Neural cell (in vitro differentiated cells): ENCODE data around the gene PAK1. TPM values are rescaled to one million over a fixed set of nuclear protein-coding genes. Genes with fewer than 3 reads are reported as not detected.

Source experiments
- H2AFZ ChIP-seq: fragments of 200-600, 300-800 bp; sonication (generic), shearing (Covaris generic); 2 replicates; pipeline ENCODE4 v1.6.0; 2014; ENCODE audit warnings: low read depth, mild to moderate bottlenecking, antibody characterized with exemption, low read length, moderate library complexity
- H3F3A ChIP-seq: fragments of 200-600 bp; shearing (Covaris generic); 2 replicates; pipeline ENCODE4 v1.6.1; 2016; ENCODE audit warnings: mild to moderate bottlenecking, moderate library complexity, mixed read lengths, antibody characterized with exemption, low read length; ENCODE audit not compliant: insufficient read depth, poor library complexity, severe bottlenecking
- H3K27ac ChIP-seq: fragments of 200-600, 300-800 bp; sonication (generic), shearing (Covaris generic); 2 replicates; pipeline ENCODE4 v1.5.1; 2014; ENCODE audit warnings: mild to moderate bottlenecking, low read length, moderate library complexity
- H3K27me3 ChIP-seq: fragments of 300-800, 200-600 bp; sonication (generic), shearing (Covaris generic); 2 replicates; pipeline ENCODE4 v1.6.0; 2014; ENCODE audit warnings: mild to moderate bottlenecking, low read depth, low read length, moderate library complexity; ENCODE audit not compliant: insufficient read depth
- H3K36me3 ChIP-seq: fragments of 300-800, 200-600 bp; sonication (generic), shearing (Covaris generic); 2 replicates; pipeline ENCODE4 v1.5.1; 2014; ENCODE audit warnings: mild to moderate bottlenecking, antibody characterized with exemption, low read length, moderate library complexity; ENCODE audit not compliant: insufficient read depth
- H3K4me2 ChIP-seq: fragments of 300-800, 200-600 bp; sonication (generic), shearing (Covaris generic); 2 replicates; pipeline ENCODE4 v1.6.0; 2014; ENCODE audit warnings: mild to moderate bottlenecking, low read length
- H3K4me3 ChIP-seq: fragments of 300-800, 200-600 bp; sonication (generic), shearing (Covaris generic); 2 replicates; pipeline ENCODE4 v1.5.1; 2014; ENCODE audit warnings: mild to moderate bottlenecking, low read length, moderate library complexity
- H3K79me2 ChIP-seq: fragments of 200-600 bp; shearing (Covaris generic); replicated peaks from 2 replicates; pipeline ENCODE4 v1.6.0; 2014; ENCODE audit warnings: mild to moderate bottlenecking, low read length, moderate library complexity; ENCODE audit not compliant: insufficient read depth
- H3K9ac ChIP-seq: fragments of 300-800, 200-600 bp; sonication (generic), shearing (Covaris generic); 2 replicates; pipeline ENCODE4 v1.6.1; 2016; ENCODE audit warnings: mild to moderate bottlenecking, low read length, mixed read lengths
- H3K9me2 ChIP-seq: fragments of 200-600 bp; shearing (Covaris generic); 2 replicates; pipeline ENCODE4 v1.6.1; 2016; ENCODE audit warnings: mild to moderate bottlenecking, low read length, mixed read lengths; ENCODE audit not compliant: insufficient read depth
- H3K9me3 ChIP-seq: fragments of 200-600, 300-800 bp; sonication (generic), shearing (Covaris generic); 2 replicates; pipeline ENCODE4 v1.6.1; 2016; ENCODE audit warnings: mild to moderate bottlenecking, mixed run types, low read length, moderate library complexity, mixed read lengths
- H4K20me1 ChIP-seq: fragments of 200-600 bp; shearing (Covaris generic); 2 replicates; pipeline ENCODE4 v1.6.1; 2016; ENCODE audit warnings: mild to moderate bottlenecking, mixed run types; ENCODE audit not compliant: insufficient read depth
- EP300 ChIP-seq: fragments of 450-650 bp; conservative IDR thresholded peaks from 2 replicates; pipeline ENCODE4 v1.6.1; 2014; ENCODE audit warnings: antibody characterized with exemption, mild to moderate bottlenecking, moderate library complexity; ENCODE audit not compliant: poor library complexity, severe bottlenecking
- EZH2 ChIP-seq: fragments of 200-600, 300-800 bp; shearing (Covaris generic), sonication (generic); IDR thresholded peaks from 2 replicates; pipeline ENCODE4 v1.6.1; 2014; ENCODE audit warnings: antibody characterized with exemption, low read length, borderline replicate concordance, mild to moderate bottlenecking; ENCODE audit not compliant: insufficient read depth, poor library complexity, severe bottlenecking
- MXI1 ChIP-seq: fragments of 450-650 bp; conservative IDR thresholded peaks from 2 replicates; pipeline ENCODE4 v1.6.1; 2014; ENCODE audit warnings: antibody characterized with exemption, mild to moderate bottlenecking; ENCODE audit not compliant: poor library complexity, severe bottlenecking
- POLR2AphosphoS5 ChIP-seq: IDR thresholded peaks from 2 replicates; pipeline ENCODE4 v1.6.1; 2012
- RAD21 ChIP-seq: fragments of 450-650 bp; conservative IDR thresholded peaks from 2 replicates; pipeline ENCODE4 v1.6.1; 2014; ENCODE audit warnings: antibody characterized with exemption, mild to moderate bottlenecking, moderate library complexity
- SMC3 ChIP-seq: fragments of 450-650 bp; conservative IDR thresholded peaks from 2 replicates; pipeline ENCODE4 v1.6.1; 2014; ENCODE audit warnings: antibody characterized with exemption, mild to moderate bottlenecking, moderate library complexity; ENCODE audit not compliant: poor library complexity
- TAF1 ChIP-seq: IDR thresholded peaks from 2 replicates; pipeline ENCODE4 v1.6.1; 2012; ENCODE audit warnings: low read depth
- polyA plus RNA-seq: library from polyadenylated mRNA; depleted of rRNA; stranded (reverse); fragments of >200 nt; gene quantifications from 2 replicates; pipeline ENCODE4 v1.2.3, GENCODE V29; 2014
- TF ChIP-seq, protein P1 (sequence below): IDR thresholded peaks from 2 replicates; pipeline ENCODE4 v1.6.1; 2012; ENCODE audit warnings: borderline replicate concordance
- TF ChIP-seq, protein P2 (sequence below): fragments of 450-650 bp; IDR thresholded peaks from 2 replicates; pipeline ENCODE4 v1.5.1; 2014; ENCODE audit warnings: antibody characterized with exemption, mild to moderate bottlenecking, moderate library complexity; ENCODE audit not compliant: poor library complexity, severe bottlenecking

The PAK1 gene
- polyA plus RNA-seq, 1 donor from 2014 or later: 65.2 TPM

DNA sequence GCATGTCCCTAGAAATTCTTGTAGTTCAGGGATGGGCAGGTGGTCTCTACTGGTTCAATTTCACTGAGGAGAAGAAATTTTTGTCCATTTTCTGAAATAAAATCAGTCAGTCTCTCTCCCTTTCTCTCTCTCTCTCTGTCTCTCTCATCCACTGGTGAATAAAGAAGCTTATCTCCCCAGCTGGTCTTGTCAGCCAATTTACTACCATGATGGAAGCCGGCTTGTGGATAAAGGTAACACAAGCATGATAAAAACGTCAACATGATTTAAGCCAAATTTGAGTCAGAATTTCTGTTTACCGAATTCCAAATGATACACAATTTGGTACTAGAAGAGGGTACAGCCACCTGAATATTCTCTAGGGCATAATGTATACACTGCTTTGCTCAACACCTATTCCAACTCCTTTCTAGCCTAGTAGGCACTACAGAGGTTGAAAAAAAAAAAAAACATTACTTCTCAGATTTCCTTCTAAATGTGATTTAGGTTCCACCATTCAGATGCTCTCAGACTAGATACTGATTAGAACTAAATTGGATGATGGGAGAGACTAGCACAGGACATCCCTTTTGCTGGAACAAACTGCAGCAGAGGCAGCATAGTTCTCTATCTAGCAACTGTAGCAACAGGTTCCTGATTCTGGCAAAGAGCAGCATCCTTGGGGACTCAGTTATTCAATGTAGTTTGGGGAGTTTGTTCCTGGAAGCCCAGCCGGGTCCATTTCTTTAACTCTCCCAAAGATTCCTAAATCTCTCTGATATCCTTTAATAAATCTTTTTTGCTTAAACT lies 18.8 kb downstream of the PAK1 start:
- Histone ChIP-seq H3K27ac (no peak overlapping the region), H4K20me1 (no peaks in the 10 kb centered on the region), H3K27me3 (no peaks in the 10 kb centered on the region), H3F3A (no peaks in the 10 kb centered on the region), H3K9ac (no peak overlapping the region), H3K4me3 (no peak overlapping the region), H3K9me3 (no peaks in the 10 kb centered on the region), H3K9me2 (no peaks in the 10 kb centered on the region), H3K4me2 (no peak overlapping the region), H2AFZ (no peak overlapping the region), H3K36me3 (no peaks in the 10 kb centered on the region), H3K79me2 (peaks cover 17% of the 10 kb centered on the region)
- TF ChIP-seq EZH2: no peak
- no peak for TF ChIP-seq SMC3
- no peak for TF ChIP-seq MXI1
- no peak for TF ChIP-seq EP300
- no peak for TF ChIP-seq RAD21
- TF ChIP-seq, protein P1, sequence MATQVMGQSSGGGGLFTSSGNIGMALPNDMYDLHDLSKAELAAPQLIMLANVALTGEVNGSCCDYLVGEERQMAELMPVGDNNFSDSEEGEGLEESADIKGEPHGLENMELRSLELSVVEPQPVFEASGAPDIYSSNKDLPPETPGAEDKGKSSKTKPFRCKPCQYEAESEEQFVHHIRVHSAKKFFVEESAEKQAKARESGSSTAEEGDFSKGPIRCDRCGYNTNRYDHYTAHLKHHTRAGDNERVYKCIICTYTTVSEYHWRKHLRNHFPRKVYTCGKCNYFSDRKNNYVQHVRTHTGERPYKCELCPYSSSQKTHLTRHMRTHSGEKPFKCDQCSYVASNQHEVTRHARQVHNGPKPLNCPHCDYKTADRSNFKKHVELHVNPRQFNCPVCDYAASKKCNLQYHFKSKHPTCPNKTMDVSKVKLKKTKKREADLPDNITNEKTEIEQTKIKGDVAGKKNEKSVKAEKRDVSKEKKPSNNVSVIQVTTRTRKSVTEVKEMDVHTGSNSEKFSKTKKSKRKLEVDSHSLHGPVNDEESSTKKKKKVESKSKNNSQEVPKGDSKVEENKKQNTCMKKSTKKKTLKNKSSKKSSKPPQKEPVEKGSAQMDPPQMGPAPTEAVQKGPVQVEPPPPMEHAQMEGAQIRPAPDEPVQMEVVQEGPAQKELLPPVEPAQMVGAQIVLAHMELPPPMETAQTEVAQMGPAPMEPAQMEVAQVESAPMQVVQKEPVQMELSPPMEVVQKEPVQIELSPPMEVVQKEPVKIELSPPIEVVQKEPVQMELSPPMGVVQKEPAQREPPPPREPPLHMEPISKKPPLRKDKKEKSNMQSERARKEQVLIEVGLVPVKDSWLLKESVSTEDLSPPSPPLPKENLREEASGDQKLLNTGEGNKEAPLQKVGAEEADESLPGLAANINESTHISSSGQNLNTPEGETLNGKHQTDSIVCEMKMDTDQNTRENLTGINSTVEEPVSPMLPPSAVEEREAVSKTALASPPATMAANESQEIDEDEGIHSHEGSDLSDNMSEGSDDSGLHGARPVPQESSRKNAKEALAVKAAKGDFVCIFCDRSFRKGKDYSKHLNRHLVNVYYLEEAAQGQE: no peak
- no peak for TF ChIP-seq POLR2AphosphoS5
- TF ChIP-seq TAF1: no peak
- TF ChIP-seq, protein P2, sequence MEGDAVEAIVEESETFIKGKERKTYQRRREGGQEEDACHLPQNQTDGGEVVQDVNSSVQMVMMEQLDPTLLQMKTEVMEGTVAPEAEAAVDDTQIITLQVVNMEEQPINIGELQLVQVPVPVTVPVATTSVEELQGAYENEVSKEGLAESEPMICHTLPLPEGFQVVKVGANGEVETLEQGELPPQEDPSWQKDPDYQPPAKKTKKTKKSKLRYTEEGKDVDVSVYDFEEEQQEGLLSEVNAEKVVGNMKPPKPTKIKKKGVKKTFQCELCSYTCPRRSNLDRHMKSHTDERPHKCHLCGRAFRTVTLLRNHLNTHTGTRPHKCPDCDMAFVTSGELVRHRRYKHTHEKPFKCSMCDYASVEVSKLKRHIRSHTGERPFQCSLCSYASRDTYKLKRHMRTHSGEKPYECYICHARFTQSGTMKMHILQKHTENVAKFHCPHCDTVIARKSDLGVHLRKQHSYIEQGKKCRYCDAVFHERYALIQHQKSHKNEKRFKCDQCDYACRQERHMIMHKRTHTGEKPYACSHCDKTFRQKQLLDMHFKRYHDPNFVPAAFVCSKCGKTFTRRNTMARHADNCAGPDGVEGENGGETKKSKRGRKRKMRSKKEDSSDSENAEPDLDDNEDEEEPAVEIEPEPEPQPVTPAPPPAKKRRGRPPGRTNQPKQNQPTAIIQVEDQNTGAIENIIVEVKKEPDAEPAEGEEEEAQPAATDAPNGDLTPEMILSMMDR: no peak

DNA sequence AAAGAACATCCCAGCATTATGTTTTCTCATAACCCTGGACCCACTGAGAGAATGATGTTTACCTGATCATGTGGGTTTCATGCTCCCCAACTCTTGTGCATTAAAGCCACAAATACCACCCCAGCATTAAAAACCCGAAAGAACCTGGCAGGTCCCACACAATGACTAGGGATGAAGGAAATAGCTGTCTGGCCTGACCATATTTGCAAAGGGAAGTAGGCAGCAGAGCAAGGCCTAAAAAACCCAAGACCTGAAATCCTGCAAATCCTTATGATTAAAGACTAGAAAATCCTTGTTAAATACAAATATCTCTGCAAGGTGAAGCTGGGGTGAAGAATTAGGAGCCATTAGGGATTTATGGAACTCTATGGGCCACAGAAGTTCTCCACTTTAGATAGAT lies 23.7 kb downstream of the PAK1 start:
- no peak overlapping the region for H3K27ac ChIP-seq
- TF ChIP-seq, protein P1: no peak
- TF ChIP-seq EP300 (no peak), EZH2 (no peak), MXI1 (no peak), SMC3 (no peak), TAF1 (no peak), POLR2AphosphoS5 (no peak), RAD21 (no peak)
- TF ChIP-seq, protein P2: no peak
- no peak overlapping the region for H3K4me2 ChIP-seq
- no peak overlapping the region for H3K4me3 ChIP-seq
- no peak overlapping the region for H3K9ac ChIP-seq
- H3K79me2 ChIP-seq: peaks cover 15% of the 10 kb centered on the region
- no peaks in the 10 kb centered on the region for H3F3A ChIP-seq
- H3K36me3 ChIP-seq: no peaks in the 10 kb centered on the region
- H3K27me3 ChIP-seq: no peaks in the 10 kb centered on the region
- H3K9me2 ChIP-seq: no peaks in the 10 kb centered on the region
- H3K9me3 ChIP-seq: no peaks in the 10 kb centered on the region
- no peak overlapping the region for H2AFZ ChIP-seq
- H4K20me1 ChIP-seq: no peaks in the 10 kb centered on the region
